Gastrocnemius medialis (tissue), 4 donors: Measurements from ENCODE around the gene FIZ1.

Experiments used
- POLR2A ChIP-seq, 2 donors: fragments of 450-650 bp; IDR thresholded peaks; one replicate each; pipeline ENCODE4 v1.6.1; 2017; ENCODE audit warnings: antibody characterized with exemption in 2 of 2, mild to moderate bottlenecking in 2 of 2, moderate library complexity in 2 of 2
- TF ChIP-seq, protein P1 (sequence below), 5 experiments: fragments of 450-650 bp in 3 of 5; fragments of 200-600 bp in 2 of 5; sonication (generic) in 2 of 5; IDR thresholded peaks in 4 of 5; conservative IDR thresholded peaks in 1 of 5; 1 replicate in 4 of 5; 2 replicates in 1 of 5; pipeline ENCODE4 v1.5.1; 2016 to 2019; ENCODE audit warnings: antibody characterized with exemption in 5 of 5, mild to moderate bottlenecking in 3 of 5, moderate library complexity in 3 of 5

DNA sequence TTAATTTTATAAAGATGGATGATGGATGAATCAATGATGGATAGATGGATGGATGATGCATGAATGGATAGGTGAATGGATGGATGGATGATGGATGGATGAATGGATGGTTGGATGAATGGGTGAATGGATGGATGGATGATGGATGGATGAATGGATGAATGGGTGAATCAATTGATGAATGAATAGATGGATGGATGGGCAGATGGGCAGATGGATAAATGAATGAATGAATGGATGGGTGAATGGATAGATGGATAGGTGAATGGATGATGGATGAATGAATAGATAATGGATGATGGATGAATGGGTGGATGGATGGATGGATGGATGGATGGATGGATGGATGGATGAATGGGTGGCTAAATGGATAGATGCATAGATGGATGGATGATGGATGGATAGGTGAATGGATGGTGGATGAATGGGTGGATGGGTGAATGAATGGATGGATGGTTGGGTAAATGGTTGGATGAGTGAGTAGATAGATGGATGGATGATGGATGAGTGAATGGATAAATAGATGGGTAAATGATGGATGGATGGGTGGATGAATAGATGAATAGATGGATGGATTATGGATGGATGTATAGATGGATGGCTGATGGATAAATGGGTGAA lies 31.5 kb downstream of the FIZ1 start:
- no peak for TF ChIP-seq POLR2A (IDR thresholded peaks at IDR 0.05)
- TF ChIP-seq, protein P1, sequence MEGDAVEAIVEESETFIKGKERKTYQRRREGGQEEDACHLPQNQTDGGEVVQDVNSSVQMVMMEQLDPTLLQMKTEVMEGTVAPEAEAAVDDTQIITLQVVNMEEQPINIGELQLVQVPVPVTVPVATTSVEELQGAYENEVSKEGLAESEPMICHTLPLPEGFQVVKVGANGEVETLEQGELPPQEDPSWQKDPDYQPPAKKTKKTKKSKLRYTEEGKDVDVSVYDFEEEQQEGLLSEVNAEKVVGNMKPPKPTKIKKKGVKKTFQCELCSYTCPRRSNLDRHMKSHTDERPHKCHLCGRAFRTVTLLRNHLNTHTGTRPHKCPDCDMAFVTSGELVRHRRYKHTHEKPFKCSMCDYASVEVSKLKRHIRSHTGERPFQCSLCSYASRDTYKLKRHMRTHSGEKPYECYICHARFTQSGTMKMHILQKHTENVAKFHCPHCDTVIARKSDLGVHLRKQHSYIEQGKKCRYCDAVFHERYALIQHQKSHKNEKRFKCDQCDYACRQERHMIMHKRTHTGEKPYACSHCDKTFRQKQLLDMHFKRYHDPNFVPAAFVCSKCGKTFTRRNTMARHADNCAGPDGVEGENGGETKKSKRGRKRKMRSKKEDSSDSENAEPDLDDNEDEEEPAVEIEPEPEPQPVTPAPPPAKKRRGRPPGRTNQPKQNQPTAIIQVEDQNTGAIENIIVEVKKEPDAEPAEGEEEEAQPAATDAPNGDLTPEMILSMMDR (IDR thresholded peaks at IDR 0.05 in 4 of 5, conservative IDR thresholded peaks at IDR 0.05 in 1 of 5): no peak
